Tibial nerve (tissue), 3 donors: ENCODE measurements around the gene SIGLEC9.

Source experiments
- POLR2A ChIP-seq, 2 donors: fragments of 450-650 bp; IDR thresholded peaks; one replicate each; pipeline ENCODE4 v1.6.1; 2017; ENCODE audit warnings: antibody characterized with exemption in 2 of 2, mild to moderate bottlenecking in 2 of 2, moderate library complexity in 2 of 2
- TF ChIP-seq, protein P1 (sequence below), 5 experiments: fragments of 200-600 bp in 3 of 5; fragments of 450-650 bp in 2 of 5; sonication (generic) in 3 of 5; IDR thresholded peaks; one replicate each; pipeline ENCODE4 v1.5.1; 2016 to 2019; ENCODE audit warnings: antibody characterized with exemption in 5 of 5, mild to moderate bottlenecking in 3 of 5, moderate library complexity in 2 of 5

DNA sequence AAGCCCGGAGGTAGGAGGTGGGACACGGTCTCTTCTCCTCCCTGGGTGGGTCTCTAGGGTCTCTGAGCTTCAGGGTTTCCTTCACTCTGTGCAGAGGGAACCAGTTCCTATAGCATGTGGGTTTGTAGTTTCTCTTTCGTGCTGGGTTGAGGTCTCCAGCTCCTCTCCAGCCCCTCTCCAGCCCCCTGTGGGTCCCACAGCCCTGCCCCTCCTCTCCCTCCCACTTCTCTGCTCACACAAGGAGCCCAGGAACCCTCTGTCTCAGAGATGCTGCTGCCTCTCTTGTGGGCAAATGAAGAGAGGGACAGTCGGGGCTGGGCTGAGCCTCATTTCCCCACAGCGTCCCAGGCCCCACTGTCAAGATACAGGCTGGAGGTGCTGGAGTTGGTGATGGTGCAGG, 18.8 kb downstream of the SIGLEC9 start:
- TF ChIP-seq, protein P1, sequence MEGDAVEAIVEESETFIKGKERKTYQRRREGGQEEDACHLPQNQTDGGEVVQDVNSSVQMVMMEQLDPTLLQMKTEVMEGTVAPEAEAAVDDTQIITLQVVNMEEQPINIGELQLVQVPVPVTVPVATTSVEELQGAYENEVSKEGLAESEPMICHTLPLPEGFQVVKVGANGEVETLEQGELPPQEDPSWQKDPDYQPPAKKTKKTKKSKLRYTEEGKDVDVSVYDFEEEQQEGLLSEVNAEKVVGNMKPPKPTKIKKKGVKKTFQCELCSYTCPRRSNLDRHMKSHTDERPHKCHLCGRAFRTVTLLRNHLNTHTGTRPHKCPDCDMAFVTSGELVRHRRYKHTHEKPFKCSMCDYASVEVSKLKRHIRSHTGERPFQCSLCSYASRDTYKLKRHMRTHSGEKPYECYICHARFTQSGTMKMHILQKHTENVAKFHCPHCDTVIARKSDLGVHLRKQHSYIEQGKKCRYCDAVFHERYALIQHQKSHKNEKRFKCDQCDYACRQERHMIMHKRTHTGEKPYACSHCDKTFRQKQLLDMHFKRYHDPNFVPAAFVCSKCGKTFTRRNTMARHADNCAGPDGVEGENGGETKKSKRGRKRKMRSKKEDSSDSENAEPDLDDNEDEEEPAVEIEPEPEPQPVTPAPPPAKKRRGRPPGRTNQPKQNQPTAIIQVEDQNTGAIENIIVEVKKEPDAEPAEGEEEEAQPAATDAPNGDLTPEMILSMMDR (IDR thresholded peaks at IDR 0.05), result no peak
- TF ChIP-seq POLR2A (IDR thresholded peaks at IDR 0.05), result no peak
